Right atrium auricular region (tissue), 2 donors: ENCODE data around the gene MDN1. TPM values are rescaled to one million over a fixed set of nuclear protein-coding genes. Genes with fewer than 3 reads are reported as not detected.
"Not testable (repeated sequence)": the region's sequence is repeated elsewhere in the genome, so short reads cannot be mapped to it uniquely, and the experiment has no call there.

Experiments
- DNase-seq: peaks from one replicate; pipeline ENCODE4 v3.0.0-alpha.2; 2019; ENCODE audit warnings: low spot score
- H3K27ac ChIP-seq, 2 donors: fragments of 200-600 bp; sonication (generic); 1 replicate in 1 of 2; 2 replicates in 1 of 2; pipeline ENCODE4 v1.5.1; 2016 to 2019
- H3K27me3 ChIP-seq, 2 donors: fragments of 200-600 bp; sonication (generic); one replicate each; pipeline versions ENCODE4 v1.5.1 to v1.6.0; 2017 to 2019
- H3K36me3 ChIP-seq: fragments of 200-600 bp; sonication (generic); one replicate; pipeline ENCODE4 v1.5.1; 2016
- H3K4me1 ChIP-seq, 2 donors: fragments of 200-600 bp; sonication (generic); one replicate each; pipeline versions ENCODE4 v1.5.1 to v1.6.0; 2017 to 2019
- H3K4me3 ChIP-seq, 2 donors: fragments of 200-600 bp; sonication (generic); 1 replicate in 1 of 2; 2 replicates in 1 of 2; pipeline ENCODE4 v1.5.1; 2017 to 2019; ENCODE audit warnings: mild to moderate bottlenecking in 1 of 2, moderate library complexity in 1 of 2
- H3K9me3 ChIP-seq, 2 donors: fragments of 200-600 bp; sonication (generic); one replicate each; pipeline ENCODE4 v1.5.1; 2019
- total RNA-seq, 2 donors: library from RNA; depleted of rRNA; stranded (reverse); fragments of >200 nt; gene quantifications; one replicate each; pipeline ENCODE4 v1.1.0, GENCODE V29; 2016
- TF ChIP-seq, protein P1 (sequence below), 2 donors: fragments of 200-600 bp; sonication (generic); IDR thresholded peaks; one replicate each; pipeline ENCODE4 v1.5.1; 2019; ENCODE audit warnings: antibody characterized with exemption in 2 of 2

MDN1 gene
- total RNA-seq, 2 donors from 2014 or later, result 15.2 to 17.4 TPM

DNA sequence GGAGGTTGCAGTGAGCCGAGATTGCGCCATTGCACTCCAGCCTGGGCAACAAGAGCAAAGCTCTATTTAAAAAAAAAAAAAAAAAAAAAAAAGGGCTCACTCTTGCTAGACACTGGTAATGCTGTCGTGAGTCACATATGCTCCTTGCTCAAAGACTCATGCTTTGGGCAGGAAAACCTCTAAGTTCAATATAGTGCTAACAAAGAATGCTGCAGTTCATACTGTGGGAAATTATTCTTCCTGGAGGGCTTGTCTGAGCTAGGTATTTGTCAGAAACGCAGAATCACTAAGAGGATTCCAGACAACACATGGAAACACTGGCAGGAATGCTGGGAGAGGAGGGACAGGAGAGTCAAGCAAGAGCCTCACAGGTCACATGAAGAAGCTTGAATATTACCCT lies 178.8 kb downstream of the MDN1 start:
- no peak overlapping the region for H3K27ac ChIP-seq
- H3K9me3 ChIP-seq, result no peaks in the 10 kb centered on the region
- peaks cover 18% of the 10 kb centered on the region for H3K36me3 ChIP-seq
- no peak overlapping the region for H3K4me3 ChIP-seq
- DNase-seq, result no peak
- no peaks in the 10 kb centered on the region for H3K27me3 ChIP-seq
- peaks cover 0 to 16% of the 10 kb centered on the region in 2 donors for H3K4me1 ChIP-seq
- TF ChIP-seq, protein P1, sequence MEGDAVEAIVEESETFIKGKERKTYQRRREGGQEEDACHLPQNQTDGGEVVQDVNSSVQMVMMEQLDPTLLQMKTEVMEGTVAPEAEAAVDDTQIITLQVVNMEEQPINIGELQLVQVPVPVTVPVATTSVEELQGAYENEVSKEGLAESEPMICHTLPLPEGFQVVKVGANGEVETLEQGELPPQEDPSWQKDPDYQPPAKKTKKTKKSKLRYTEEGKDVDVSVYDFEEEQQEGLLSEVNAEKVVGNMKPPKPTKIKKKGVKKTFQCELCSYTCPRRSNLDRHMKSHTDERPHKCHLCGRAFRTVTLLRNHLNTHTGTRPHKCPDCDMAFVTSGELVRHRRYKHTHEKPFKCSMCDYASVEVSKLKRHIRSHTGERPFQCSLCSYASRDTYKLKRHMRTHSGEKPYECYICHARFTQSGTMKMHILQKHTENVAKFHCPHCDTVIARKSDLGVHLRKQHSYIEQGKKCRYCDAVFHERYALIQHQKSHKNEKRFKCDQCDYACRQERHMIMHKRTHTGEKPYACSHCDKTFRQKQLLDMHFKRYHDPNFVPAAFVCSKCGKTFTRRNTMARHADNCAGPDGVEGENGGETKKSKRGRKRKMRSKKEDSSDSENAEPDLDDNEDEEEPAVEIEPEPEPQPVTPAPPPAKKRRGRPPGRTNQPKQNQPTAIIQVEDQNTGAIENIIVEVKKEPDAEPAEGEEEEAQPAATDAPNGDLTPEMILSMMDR (IDR thresholded peaks at IDR 0.05), result no peak

DNA sequence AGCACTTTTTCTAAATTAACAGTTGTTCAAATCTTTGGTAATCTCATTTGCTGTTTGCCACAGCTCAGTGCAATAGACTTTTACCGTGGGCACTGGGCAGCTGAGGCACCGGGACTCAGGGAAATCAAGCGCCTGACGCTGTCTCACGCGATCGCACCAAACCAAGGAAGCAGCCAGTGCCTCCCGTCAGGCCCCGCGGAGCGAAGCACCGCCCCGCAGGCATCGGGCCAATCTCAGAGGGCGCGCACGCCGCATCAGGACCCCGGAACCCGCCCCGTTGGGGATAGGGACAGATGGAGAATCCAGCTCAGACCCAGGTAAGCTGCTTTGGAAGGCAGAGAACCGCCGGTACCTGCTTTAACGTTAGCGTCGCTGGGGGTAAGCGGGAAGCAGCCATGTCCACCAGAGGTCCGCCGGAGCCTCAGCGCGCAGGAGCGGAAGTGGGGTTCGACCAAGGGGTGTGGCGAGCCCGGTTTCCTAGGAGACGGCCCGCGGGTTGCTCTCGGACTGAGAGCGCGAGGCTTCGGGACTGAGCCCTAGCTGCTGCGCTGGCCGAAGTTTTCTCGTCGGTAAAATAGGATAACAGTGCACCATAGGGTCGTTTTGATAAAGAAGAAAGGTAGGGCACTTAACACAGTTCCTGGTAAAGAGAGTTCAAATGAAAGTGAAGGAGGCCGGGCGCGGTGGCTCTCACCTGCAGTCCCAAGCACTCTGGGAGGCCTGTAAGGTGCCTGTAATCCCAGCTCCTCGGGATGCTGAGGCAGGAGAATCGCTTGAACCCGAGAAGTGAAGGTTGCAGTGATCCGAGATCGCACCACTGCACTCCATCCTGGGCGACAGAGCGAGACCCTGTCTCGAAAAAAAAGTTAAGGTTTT lies 181.0 kb downstream of the MDN1 start, which contains the start of gene LYRM2:
LYRM2 (minus strand) TSS at position 428 of the 876 bp plus-strand sequence; CDS start at position 397, 31 bp downstream.
- H3K4me1 ChIP-seq, result peaks cover 0 to 16% of the 10 kb centered on the region in 2 donors
- H3K27ac ChIP-seq, result peak within 1 kb of the TSS; percentile 91 to 95
- no peaks in the 10 kb centered on the region for H3K27me3 ChIP-seq
- TF ChIP-seq, protein P1 (IDR thresholded peaks at IDR 0.05), result peak in 1 of 2 donors; percentile 32
- H3K9me3 ChIP-seq, result no peaks in the 10 kb centered on the region
- DNase-seq, result peak; percentile 93
- H3K36me3 ChIP-seq, result peaks cover 7% of the 10 kb centered on the region
- H3K4me3 ChIP-seq, result peak within 1 kb of the TSS; percentile 70 to 74

DNA sequence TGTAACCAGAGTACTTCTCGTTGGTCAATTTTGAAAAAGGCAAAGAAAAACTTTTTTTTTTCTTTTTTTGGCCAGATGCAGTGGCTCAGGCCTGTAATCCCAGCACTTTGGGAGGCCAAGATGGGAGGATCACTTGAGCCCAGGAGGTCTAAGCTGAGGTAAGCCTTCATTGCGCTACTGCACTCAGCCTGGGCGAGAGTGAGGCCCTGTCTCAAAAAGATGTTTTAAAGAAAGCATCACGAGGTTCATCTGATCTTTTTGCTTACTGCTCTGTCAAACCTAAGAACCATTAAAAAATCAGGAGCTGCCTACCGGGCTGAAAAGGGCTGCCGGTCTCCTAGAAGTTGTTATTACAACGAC lies 181.7 kb downstream of the MDN1 start:
- H3K9me3 ChIP-seq, result no peaks in the 10 kb centered on the region
- TF ChIP-seq, protein P1 (IDR thresholded peaks at IDR 0.05), result no peak
- peaks cover 0 to 16% of the 10 kb centered on the region in 2 donors for H3K4me1 ChIP-seq
- peak overlapping the region; percentile 91 to 95 for H3K27ac ChIP-seq
- H3K36me3 ChIP-seq, result peaks cover under 1% of the 10 kb centered on the region
- no peaks in the 10 kb centered on the region for H3K27me3 ChIP-seq
- no peak for DNase-seq
- peak overlapping the region; percentile 70 to 74 for H3K4me3 ChIP-seq

DNA sequence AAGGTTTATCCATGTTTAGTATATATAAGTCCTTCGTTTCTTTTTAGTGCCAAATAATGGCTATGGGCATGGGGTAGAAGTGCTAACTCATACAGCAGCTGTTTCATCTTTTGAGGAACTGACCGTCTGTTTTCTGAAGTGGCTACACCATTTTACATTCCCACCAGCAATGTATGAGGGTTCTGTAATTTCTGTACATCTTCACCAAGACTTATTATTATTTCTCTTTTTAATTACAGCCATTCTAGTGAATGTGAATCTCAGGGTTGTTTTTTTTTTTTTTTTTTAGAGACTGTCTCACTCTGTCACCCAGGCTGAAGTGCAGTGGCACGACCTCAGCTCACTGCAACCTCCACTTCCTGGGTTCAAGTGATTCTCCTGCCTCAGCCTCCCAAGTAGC lies 183.2 kb downstream of the MDN1 start:
- H3K27me3 ChIP-seq, H3K4me3 ChIP-seq, H3K36me3 ChIP-seq, H3K27ac ChIP-seq, H3K9me3 ChIP-seq, DNase-seq: not testable (repeated sequence)
- peaks cover 0 to 16% of the 10 kb centered on the region in 2 donors for H3K4me1 ChIP-seq

DNA sequence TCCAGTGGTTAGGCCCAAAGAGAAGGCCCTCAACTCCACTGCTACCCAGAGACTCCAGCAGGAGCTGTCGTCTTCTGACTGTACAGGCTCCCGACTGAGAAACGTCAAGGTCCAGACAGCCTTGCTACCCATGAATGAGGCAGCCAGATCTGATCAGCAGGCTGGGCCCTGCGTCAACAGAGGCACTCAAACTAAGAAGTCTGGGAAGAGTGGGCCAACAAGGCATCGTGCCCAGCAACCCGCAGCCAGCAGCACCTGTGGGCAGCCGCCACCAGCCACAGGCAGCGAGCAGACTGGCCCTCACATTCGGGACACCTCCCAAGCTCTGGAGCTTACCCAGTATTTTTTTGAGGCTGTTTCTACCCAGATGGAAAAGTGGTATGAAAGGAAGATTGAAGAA lies 189.1 kb downstream of the MDN1 start:
- Histone ChIP-seq H3K27me3 (no peaks in the 10 kb centered on the region), H3K4me3 (no peak overlapping the region), H3K27ac (no peak overlapping the region), H3K9me3 (no peaks in the 10 kb centered on the region), H3K4me1 (peaks cover 0 to 3% of the 10 kb centered on the region in 2 donors), H3K36me3 (peaks cover 30% of the 10 kb centered on the region)
- TF ChIP-seq, protein P1 (IDR thresholded peaks at IDR 0.05), result no peak
- DNase-seq, result peak; percentile 58

DNA sequence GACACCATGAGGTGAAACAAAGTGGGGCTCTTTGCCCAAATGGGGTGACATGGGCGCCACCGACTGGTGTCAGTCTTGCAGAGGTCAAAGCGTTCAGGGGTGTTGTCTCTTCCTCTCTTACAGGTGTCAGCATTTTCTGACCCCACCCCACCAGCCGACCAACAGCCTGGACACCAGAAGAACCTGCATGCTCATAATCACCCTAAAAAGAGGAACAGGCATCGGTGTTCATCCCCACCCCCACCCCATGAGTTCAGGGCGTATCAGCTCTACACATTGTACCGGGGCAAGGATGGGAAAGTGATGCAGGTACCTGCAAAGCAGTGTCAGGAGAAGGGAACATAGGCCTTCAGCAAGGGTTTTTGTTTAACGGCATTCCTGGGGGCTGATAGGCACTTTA lies 195.8 kb downstream of the MDN1 start:
- H3K4me1 ChIP-seq, result no peaks in the 10 kb centered on the region
- TF ChIP-seq, protein P1 (IDR thresholded peaks at IDR 0.05), result no peak
- H3K9me3 ChIP-seq, result no peaks in the 10 kb centered on the region
- no peak overlapping the region for H3K27ac ChIP-seq
- peak; percentile 50 for DNase-seq
- H3K4me3 ChIP-seq, result no peak overlapping the region
- peaks cover 28% of the 10 kb centered on the region for H3K36me3 ChIP-seq
- H3K27me3 ChIP-seq, result no peaks in the 10 kb centered on the region
